KMS-11 (cell line): ENCODE data around the gene IFNL3.

Experiments
- H2AFZ ChIP-seq: fragments of 200-600 bp; sonication (generic); 2 replicates; pipeline ENCODE4 v1.6.1; 2016; ENCODE audit warnings: antibody characterized with exemption, mixed run types, low read depth
- H3K27ac ChIP-seq: fragments of 200-600 bp; sonication (generic); 2 replicates; pipeline ENCODE4 v1.6.1; 2016; ENCODE audit warnings: mild to moderate bottlenecking, mixed run types
- H3K27me3 ChIP-seq: fragments of 200-600 bp; sonication (generic); 2 replicates; pipeline ENCODE4 v1.6.1; 2017; ENCODE audit warnings: mild to moderate bottlenecking, low read depth, mixed run types, moderate library complexity; ENCODE audit not compliant: insufficient read depth
- H3K36me3 ChIP-seq: fragments of 200-600 bp; sonication (generic); 2 replicates; pipeline ENCODE4 v1.6.1; 2017; ENCODE audit warnings: mild to moderate bottlenecking, mixed run types; ENCODE audit not compliant: insufficient read depth
- H3K4me1 ChIP-seq: fragments of 200-600 bp; sonication (generic); 2 replicates; pipeline ENCODE4 v1.6.1; 2016; ENCODE audit warnings: mild to moderate bottlenecking, low read depth, mixed run types; ENCODE audit not compliant: poor library complexity, severe bottlenecking
- H3K4me2 ChIP-seq: fragments of 200-600 bp; sonication (generic); 2 replicates; pipeline ENCODE4 v1.7.0; 2016; ENCODE audit warnings: mild to moderate bottlenecking, mixed run types
- H3K4me3 ChIP-seq: fragments of 200-600 bp; sonication (generic); IDR thresholded peaks from 2 replicates; pipeline ENCODE4 v1.6.1; 2017; ENCODE audit warnings: low read depth, low read length, mixed read lengths; ENCODE audit not compliant: insufficient read depth
- H3K79me2 ChIP-seq: fragments of 200-600 bp; sonication (generic); 2 replicates; pipeline ENCODE4 v1.6.1; 2016; ENCODE audit warnings: low read depth, mixed run types; ENCODE audit not compliant: insufficient read depth
- H3K9ac ChIP-seq: fragments of 200-600 bp; sonication (generic); 2 replicates; pipeline ENCODE4 v1.6.1; 2016; ENCODE audit warnings: mild to moderate bottlenecking, mixed run types
- H4K20me1 ChIP-seq: fragments of 200-600 bp; sonication (generic); 2 replicates; pipeline ENCODE4 v1.6.1; 2016; ENCODE audit warnings: mild to moderate bottlenecking, mixed run types; ENCODE audit not compliant: insufficient read depth
- TF ChIP-seq, protein P1 (sequence below): fragments of 200-600 bp; sonication (generic); conservative IDR thresholded peaks from 2 replicates; pipeline ENCODE4 v1.6.1; 2017; ENCODE audit warnings: low read depth, mild to moderate bottlenecking, antibody characterized with exemption, low read length, moderate library complexity, mixed read lengths

The IFNL3 gene

DNA sequence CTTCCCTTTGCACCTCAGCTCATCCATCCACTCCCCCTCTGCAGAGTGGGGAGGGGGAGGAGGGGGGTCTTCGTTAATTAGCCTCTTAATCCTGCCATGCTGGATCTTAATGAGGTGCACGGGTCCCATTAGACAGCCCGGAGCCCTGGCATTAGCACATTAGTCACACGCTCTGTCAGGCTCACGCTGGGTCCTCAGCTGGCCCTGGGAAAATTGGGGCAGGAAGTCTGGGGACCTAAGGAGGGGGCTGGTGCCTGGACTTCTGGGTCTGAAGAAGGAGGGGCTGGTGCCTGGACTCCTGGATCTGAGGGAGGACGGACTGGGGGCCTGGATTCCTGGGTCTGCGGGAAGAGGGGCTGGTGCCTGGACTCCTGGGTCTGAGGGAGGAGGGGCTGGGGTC is 48.5 kb downstream of the IFNL3 start:
- Histone ChIP-seq H3K4me1 (no peaks in the 10 kb centered on the region), H4K20me1 (no peaks in the 10 kb centered on the region), H3K27me3 (peaks cover 11% of the 10 kb centered on the region; the same call in 1 of the 2 replicates), H3K4me3 (no peak overlapping the region), H3K27ac (no peak overlapping the region), H3K4me2 (no peak overlapping the region), H2AFZ (no peak overlapping the region), H3K36me3 (no peaks in the 10 kb centered on the region), H3K9ac (no peak overlapping the region), H3K79me2 (no peaks in the 10 kb centered on the region)
- TF ChIP-seq, protein P1, sequence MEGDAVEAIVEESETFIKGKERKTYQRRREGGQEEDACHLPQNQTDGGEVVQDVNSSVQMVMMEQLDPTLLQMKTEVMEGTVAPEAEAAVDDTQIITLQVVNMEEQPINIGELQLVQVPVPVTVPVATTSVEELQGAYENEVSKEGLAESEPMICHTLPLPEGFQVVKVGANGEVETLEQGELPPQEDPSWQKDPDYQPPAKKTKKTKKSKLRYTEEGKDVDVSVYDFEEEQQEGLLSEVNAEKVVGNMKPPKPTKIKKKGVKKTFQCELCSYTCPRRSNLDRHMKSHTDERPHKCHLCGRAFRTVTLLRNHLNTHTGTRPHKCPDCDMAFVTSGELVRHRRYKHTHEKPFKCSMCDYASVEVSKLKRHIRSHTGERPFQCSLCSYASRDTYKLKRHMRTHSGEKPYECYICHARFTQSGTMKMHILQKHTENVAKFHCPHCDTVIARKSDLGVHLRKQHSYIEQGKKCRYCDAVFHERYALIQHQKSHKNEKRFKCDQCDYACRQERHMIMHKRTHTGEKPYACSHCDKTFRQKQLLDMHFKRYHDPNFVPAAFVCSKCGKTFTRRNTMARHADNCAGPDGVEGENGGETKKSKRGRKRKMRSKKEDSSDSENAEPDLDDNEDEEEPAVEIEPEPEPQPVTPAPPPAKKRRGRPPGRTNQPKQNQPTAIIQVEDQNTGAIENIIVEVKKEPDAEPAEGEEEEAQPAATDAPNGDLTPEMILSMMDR: no peak

DNA sequence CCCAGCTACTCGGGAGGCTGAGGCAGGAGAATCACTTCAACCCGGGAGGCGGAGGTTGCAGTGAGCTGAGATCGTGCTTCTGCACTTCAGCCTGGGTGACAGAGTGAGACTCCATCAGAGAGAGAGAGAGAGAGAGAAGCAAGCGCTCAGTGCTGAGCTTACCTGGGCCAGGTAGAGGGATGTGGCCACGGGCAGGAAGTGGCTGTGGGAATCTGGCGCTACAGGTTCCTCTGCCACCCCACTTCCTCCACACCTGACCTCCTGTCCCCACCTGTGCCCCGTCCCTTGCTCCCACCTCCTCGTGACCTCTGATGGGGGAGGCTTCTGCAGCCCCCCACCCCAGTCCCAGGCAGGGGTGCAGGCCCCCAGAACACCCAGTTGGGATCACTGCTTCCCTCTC is 49.1 kb downstream of the IFNL3 start:
- TF ChIP-seq, protein P1: no peak
- no peak overlapping the region for H3K4me3 ChIP-seq
- no peak overlapping the region for H2AFZ ChIP-seq
- H3K27me3 ChIP-seq: peaks cover 11% of the 10 kb centered on the region; the same call in 1 of the 2 replicates
- H3K27ac ChIP-seq: no peak overlapping the region
- H3K4me2 ChIP-seq: no peak overlapping the region
- no peaks in the 10 kb centered on the region for H3K79me2 ChIP-seq
- H3K4me1 ChIP-seq: no peaks in the 10 kb centered on the region
- no peak overlapping the region for H3K9ac ChIP-seq
- no peaks in the 10 kb centered on the region for H4K20me1 ChIP-seq
- no peaks in the 10 kb centered on the region for H3K36me3 ChIP-seq

DNA sequence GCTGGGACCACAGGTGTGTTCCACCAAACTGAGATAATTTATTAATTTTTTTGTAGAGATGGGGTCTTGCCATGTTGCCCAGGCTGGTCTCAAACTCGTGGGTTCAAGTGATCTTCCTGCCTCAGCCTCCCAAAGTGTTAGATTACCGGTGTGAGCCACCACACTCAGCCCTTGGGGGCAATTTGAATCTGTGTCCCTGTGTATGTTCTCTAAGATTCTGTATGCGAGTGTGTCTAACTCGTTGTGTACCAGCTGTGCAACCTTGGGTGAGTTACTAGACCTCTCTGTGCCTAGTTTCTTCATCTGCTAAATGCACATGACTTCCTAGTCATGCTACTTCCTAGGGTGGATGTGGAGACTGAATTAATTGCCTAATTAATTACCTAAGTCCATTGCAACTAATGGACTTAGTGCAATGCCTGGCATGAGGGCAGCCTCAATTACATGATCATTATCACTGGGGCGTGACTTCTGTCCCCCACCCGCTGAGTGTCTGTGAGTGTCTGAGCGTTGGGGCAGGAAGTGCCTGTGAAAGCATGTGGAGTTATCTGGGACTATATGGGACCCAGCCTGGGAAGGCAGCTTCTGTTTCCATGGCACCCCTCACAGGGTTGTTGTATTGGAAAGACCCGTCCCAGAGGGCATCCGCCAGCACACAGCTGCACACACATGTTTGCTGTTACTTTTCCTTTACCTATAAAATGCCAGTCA is 49.8 kb downstream of the IFNL3 start:
- Histone ChIP-seq H3K4me2 (no peak overlapping the region), H4K20me1 (no peaks in the 10 kb centered on the region), H3K27ac (no peak overlapping the region), H3K4me1 (no peaks in the 10 kb centered on the region), H3K36me3 (no peaks in the 10 kb centered on the region), H2AFZ (no peak overlapping the region), H3K79me2 (no peaks in the 10 kb centered on the region), H3K27me3 (peaks cover 11% of the 10 kb centered on the region; the same call in 1 of the 2 replicates), H3K4me3 (no peak overlapping the region), H3K9ac (no peak overlapping the region)
- TF ChIP-seq, protein P1: no peak

DNA sequence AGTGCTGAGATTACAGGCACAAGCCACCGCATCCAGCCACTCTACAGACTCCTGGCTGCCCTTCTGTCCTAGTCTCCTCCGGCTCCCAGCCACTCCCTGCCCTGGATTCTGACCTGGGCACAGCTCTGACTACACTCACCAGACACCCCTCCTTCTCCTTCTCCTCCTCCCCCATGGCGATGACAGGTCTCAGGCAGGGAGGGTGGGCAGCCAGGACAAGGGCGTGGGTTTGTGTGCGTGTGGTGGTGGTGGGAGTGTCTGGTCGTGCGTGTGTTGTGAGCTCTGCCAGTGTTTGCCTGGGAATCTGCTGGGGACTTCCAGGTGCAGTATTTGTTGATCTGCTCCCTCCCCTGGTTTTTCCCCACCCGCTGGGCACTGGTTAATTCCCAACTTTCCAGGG is 51.0 kb downstream of the IFNL3 start:
- H3K36me3 ChIP-seq: no peaks in the 10 kb centered on the region
- no peak overlapping the region for H2AFZ ChIP-seq
- no peak overlapping the region for H3K9ac ChIP-seq
- H3K4me3 ChIP-seq: no peak overlapping the region
- TF ChIP-seq, protein P1: no peak
- no peaks in the 10 kb centered on the region for H4K20me1 ChIP-seq
- no peak overlapping the region for H3K4me2 ChIP-seq
- no peak overlapping the region for H3K27ac ChIP-seq
- peaks cover 11% of the 10 kb centered on the region; the same call in 1 of the 2 replicates for H3K27me3 ChIP-seq
- H3K79me2 ChIP-seq: no peaks in the 10 kb centered on the region
- H3K4me1 ChIP-seq: no peaks in the 10 kb centered on the region
